HG02763 (cell line): Measurements from ENCODE around the gene IRS2.

ENCODE experiments used
- ATAC-seq: cut with Tn5 transposase; IDR thresholded peaks from one replicate; pipeline ENCODE4 v1.9.1; 2021; ENCODE audit warnings: mild to moderate bottlenecking, moderate library complexity; ENCODE audit not compliant: unreplicated experiment

Gene IRS2

GRCh38 chr13:109803825-109804224 lies 17.4 kb upstream of the IRS2 start:
- no peak for ATAC-seq

GRCh38 chr13:109802936-109803335 lies 16.6 kb upstream of the IRS2 start:
- no peak for ATAC-seq

DNA sequence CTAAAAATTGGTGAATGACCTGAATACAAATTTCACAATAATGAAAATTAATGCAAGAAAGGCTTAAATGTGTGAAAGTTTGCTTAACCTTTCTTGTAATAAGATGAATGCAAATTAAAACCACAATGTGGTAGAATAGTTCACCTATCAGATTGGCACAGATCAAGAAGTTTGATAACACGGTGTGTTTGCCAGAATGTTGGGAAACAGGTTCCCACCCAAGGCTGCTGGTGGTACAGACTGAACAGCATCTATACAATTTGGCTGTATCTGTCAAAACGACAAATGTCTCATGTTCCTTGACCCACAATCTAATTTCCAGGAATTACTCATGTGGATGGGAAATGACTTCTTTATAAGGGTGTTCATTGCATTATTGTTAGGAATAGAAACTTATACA lies 8.6 kb upstream of the IRS2 start:
- no peak for ATAC-seq

- no peak for ATAC-seq
These were observed 7.7 kb upstream of the IRS2 start for GRCh38 chr13:109794095-109794494.

DNA sequence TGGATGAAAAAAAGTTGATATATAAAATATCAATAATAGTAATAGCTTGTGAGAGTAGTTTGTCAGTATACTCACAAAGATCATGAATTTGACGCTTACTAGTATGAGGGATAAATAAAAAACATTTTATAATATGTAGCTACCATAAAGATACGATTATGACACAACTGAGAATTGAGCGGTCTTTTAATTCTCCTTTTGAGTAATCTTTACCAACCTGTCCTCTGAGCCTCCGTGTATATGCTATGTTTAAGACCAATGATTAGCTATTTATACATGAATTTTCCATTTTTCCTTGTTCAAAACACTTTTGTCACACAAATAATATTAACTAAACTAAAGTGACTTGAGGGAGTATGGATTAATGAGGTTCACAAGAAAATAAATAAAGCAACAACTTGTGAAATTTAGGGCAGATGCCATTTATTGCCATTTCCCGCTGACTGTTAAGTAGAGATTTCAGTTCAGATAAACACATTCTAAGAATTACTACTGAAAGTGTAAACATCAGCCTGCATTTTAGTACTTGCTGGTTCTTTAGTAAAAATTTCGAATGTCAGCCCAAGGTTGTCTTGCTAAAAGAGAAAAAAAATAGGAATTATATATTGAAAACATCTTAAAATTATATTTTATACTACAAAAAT lies 6.2 kb upstream of the IRS2 start:
- no peak for ATAC-seq

GRCh38 chr13:109790942-109791605 lies 4.7 kb upstream of the IRS2 start:
- no peak for ATAC-seq

- ATAC-seq = no peak
These were observed 3.7 kb upstream of the IRS2 start for GRCh38 chr13:109790086-109790485.

DNA sequence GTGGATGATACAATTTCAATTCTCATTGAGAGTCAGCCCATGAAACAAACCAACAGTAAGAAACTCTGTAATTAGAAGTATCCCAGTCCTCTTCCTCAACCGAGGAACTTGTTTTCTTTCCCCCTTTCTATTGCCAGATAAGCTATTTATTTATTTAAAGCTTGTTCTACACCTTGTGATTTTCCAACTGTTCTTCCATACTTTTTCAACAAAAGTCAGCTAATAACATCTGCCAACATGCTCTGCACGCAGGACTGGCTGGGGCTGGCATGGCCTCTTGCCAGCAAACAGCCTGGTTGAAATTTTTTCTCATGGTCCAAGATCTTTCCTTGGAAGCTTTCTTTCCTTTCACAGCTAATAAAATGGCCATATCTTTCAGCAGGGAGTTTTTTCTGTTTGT lies 2.9 kb upstream of the IRS2 start:
- no peak for ATAC-seq

DNA sequence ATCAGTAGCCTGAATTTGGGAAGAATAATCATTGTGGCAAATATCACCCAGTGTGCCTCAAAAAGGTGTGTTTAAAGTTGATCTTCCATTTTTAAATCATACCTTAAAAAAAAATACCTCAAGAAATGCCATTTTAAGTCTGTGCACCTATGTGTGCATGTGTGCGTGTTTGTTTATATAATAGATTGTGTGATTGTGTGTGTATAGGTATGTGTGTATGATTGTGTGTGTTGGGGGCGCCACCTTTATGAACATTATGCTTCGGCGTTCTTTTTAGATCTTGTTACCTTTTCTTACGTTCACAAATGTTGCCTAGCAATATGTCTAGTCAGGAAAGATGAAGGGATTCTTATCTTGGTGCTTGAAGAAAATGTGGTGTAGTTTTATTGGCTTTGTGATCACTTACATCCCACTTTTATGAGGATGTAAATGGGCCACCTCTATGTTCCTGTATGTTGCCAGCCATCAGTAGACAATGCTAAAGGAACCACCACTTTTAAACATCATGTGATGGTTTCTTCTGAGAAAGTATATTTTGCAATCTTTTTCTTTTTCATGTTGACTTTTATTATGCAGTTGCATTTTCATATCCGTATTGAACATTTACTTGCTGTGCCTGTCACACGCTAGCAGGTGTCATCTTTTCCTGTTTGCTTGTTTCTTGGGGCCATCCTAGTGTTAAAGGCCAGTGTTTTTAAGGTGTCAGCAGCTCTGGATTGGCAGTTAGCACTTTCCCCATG lies 2.2 kb upstream of the IRS2 start:
- ATAC-seq = no peak

DNA sequence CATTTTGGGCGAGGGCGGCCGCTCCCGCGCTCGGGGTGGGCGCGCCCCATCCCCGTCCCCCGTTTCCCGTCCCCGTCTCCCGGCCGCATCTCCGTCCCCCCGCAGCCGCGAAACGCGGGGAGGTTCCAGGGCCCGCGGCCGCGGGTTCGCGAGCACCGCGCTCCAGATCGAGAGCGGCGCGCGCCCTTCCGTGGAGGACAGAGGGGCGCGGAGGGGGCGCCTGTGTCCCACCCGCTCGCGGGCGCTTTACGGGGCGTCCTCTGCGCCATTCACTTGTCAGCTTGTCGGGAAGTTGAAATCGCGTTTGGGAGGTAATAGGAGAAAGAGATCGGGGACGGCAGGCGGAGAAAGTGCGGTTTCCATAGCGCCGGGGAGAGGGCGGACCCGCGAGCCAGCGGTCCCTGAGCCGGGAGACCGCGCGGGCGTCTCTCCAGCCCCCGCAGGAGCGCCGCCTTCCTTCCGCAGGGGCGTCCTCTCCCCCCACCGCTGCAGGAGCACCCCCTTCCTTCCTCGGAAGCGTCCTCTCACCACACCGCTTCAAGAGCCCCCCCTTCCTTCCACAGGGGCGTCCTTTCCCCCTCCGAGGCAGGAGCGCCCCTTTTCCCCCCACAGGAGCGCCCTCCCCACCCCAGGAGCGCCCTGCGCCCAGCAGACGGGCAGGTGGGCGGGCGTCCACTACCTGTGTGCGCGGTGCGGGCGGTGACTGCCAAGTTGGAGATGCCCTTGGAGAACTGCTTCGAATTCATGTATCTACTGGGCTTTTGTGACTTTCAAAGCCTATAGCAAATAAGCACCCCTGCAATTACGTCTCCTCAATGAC lies 962 bp upstream of the IRS2 start:
- peak; percentile 6 for ATAC-seq

DNA sequence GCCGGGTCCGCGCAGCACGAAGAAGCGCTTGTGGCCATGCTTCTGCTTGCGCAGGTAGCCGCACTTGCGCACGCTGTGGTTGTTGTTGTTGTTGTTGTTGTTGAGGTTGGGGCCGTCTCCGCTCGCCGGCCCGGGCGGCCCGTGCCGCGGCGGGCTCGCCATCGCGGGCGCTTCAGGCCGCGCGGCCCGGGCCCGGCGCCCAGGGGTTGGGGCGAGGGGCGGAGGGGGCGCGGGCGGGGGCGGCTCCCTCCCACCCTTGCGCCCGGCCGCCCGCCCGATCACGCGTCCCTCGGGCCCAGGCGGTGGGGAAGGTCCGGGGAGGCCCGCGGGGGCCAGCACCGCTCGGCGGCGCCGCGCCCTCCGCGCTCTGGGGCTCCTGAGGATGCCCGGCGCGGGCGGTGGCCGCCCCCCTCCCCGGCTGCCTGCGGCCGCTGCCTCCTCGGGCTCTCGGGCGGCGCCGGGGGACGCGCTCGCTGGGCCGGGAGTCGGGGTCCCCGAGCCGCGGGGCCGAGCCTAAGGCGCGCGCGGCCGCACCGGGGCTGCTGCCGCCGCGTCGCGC lies 412 bp downstream of the IRS2 start:
- ATAC-seq = peak; percentile 17

GRCh38 chr13:109785141-109785891 lies 1.1 kb downstream of the IRS2 start:
- ATAC-seq = no peak

- no peak for ATAC-seq
These were observed 1.7 kb downstream of the IRS2 start for GRCh38 chr13:109784590-109785140.

GRCh38 chr13:109783815-109784589 lies 2.4 kb downstream of the IRS2 start:
- no peak for ATAC-seq

DNA sequence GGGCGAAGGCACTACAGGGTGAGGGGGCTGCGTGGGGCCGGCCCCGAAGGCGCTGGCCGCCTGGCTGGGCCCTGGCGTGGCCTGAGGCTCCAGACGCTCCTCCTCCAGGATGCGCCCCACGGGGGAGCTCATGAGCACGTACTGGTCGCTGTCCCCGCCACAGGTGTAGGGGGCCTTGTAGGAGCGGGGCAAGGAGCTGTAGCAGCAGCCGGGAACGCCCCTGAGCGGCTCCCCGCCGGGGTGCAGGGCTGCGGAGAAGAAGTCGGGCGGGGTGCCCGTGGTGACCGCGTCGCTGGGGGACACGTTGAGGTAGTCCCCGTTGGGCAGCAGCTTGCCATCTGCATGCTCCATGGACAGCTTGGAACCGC lies 3.0 kb downstream of the IRS2 start:
- no peak for ATAC-seq

GRCh38 chr13:109782823-109783431 lies 3.5 kb downstream of the IRS2 start:
- no peak for ATAC-seq

GRCh38 chr13:109782066-109782822 lies 4.1 kb downstream of the IRS2 start:
- no peak for ATAC-seq

DNA sequence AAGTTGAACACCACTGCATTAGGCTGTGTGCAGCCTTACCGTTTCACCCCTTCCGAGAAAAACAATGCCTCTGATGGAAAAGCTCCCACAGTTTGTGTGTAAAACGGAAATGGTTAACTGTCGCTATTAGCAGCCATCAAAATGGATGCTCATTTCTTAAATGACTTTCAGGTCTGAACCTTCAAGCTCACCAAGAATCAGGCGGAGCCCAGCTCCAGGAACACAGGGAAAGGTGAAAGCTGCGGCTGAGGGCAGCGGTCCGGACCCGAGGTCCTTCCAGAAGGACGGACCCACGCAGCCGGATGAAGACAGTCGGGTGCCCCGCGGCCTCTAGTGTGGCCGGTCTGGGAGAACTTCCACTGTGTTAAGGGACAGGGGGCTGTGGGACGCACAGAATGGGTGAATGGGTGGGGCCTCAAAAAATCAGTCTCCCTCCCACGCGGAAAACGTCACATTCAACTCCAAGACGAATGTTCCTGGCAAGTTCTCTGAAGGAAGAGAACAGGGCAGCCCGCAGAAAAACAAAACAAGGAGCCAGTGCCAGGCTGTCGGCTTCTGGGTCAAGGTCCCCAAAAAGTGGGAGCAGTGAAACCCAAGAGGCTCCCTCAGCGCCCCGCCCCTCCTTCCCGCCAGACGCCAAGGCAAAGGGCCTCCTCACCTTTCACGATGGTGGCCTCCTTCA lies 4.9 kb downstream of the IRS2 start:
- no peak for ATAC-seq
